ENCODE measurements around the gene DVL2.
A peak's percentile ranks its signal among the peaks of the same experiment; 100 is the strongest.
"Not testable (repeated sequence)": the region's sequence is repeated elsewhere in the genome, so short reads cannot be mapped to it uniquely, and the experiment has no call there.

DVL2 gene

GRCh38 chr17:7191571-7192270 is 42.6 kb downstream of the DVL2 start:
- peak in 1 of 2 experiments; percentile 64 for DNase-seq

- no peak for DNase-seq
Observed at GRCh38 chr17:7191069-7191468, 43.2 kb downstream of the DVL2 start.

GRCh38 chr17:7190276-7190917 is 43.9 kb downstream of the DVL2 start:
- DNase-seq = no peak

GRCh38 chr17:7186241-7186640 is 48.1 kb downstream of the DVL2 start:
- no peak for DNase-seq

GRCh38 chr17:7184647-7185046 is 49.7 kb downstream of the DVL2 start:
- DNase-seq = no peak

GRCh38 chr17:7184091-7184488 is 50.2 kb downstream of the DVL2 start:
- DNase-seq = no peak

GRCh38 chr17:7183433-7184090 is 50.8 kb downstream of the DVL2 start:
- DNase-seq = no peak

GRCh38 chr17:7182101-7182500 is 52.2 kb downstream of the DVL2 start:
- not testable (repeated sequence) for DNase-seq

GRCh38 chr17:7179317-7180254 is 54.7 kb downstream of the DVL2 start, which contains the start of gene ASGR1:
Gene ASGR1, minus strand, starts transcription at chr17:7179370. Its CDS starts 807 bp downstream, at chr17:7178563.
- DNase-seq = no peak

- DNase-seq = no peak
Observed at GRCh38 chr17:7178973-7179316, 55.4 kb downstream of the DVL2 start.

GRCh38 chr17:7177954-7178477 is 56.3 kb downstream of the DVL2 start:
- DNase-seq = no peak

GRCh38 chr17:7177191-7177953 is 56.9 kb downstream of the DVL2 start:
- peak in 1 of 2 experiments; percentile 24 for DNase-seq

GRCh38 chr17:7176841-7177190 is 57.5 kb downstream of the DVL2 start:
- DNase-seq = no peak

- no peak for DNase-seq
Observed at GRCh38 chr17:7176107-7176840, 58.0 kb downstream of the DVL2 start.
